C1 segment of cervical spinal cord (tissue), 14 donors: Measurements from ENCODE around the gene ATAD2B.
"Not testable (repeated sequence)": the region's sequence is repeated elsewhere in the genome, so short reads cannot be mapped to it uniquely, and the experiment has no call there.

Experiments
- DNase-seq, 14 donors: peaks; one replicate each; lab custom pipeline; 2025; lab: John Stamatoyannopoulos, UW

Gene ATAD2B

DNA sequence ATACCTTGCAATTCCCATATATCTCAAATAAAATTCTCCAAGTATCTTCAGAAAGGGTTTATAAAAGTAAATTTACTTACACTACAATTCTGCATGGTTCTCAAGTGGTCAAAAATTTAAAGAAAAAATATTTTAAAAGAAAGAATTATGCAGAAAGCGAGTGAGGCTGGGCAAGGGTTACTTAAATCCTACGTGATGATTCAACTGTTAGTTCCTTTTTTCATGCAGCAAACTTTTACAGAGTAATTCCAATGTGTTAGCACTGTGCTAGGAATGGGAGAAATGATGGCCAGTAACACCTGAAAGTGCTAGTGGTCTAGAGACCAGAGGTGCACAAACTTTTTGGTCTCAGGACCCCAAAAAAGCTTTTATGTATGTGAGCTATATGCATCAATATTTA lies 133.4 kb downstream of the ATAD2B start:
- DNase-seq, result no peak

- no peak for DNase-seq
These were observed 135.9 kb downstream of the ATAD2B start for GRCh38 chr2:23791030-23791429.

- DNase-seq, result no peak
These were observed 137.9 kb downstream of the ATAD2B start for GRCh38 chr2:23789012-23789411.

- no peak for DNase-seq
These were observed 138.8 kb downstream of the ATAD2B start for GRCh38 chr2:23788100-23788499.

DNA sequence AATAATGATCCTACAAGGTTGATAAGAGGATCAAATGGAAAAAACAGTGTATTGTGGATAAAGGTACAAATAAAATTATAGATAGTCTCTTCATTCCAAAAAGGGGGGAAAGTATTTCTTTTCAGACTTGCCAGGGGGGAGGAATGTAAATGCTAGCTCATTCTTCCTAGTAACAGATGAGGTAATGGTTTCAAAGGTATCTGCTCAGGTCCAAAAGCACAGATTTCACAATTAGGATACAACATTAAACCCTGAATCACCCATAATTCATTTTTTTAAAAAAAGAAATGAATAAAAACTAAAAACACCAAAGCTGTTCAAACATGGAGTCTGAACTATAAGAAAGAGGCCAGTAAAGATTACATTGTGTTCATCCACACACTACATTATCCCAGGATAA lies 142.0 kb downstream of the ATAD2B start:
- DNase-seq, result no peak

GRCh38 chr2:23782646-23783045 lies 144.3 kb downstream of the ATAD2B start:
- no peak for DNase-seq

DNA sequence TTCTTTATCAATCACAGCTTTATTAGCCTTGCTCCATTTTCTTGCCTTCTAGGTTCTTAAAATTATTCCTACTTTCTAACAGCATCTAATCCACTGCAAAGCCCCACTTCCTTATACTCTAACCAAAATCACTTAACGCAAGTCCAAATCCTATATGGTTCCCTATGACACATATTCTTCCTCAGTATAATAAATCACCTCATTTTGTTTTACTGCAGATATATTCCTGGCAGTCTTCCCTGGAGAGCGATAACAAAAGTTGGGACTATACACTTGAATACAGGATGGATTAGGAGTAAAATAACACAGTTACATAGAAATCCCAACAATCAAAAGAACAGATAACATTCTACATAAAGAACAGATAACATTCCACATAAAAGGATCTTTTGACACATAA lies 144.8 kb downstream of the ATAD2B start:
- DNase-seq, result no peak

GRCh38 chr2:23780465-23780864 lies 146.5 kb downstream of the ATAD2B start:
- not testable (repeated sequence) for DNase-seq

DNA sequence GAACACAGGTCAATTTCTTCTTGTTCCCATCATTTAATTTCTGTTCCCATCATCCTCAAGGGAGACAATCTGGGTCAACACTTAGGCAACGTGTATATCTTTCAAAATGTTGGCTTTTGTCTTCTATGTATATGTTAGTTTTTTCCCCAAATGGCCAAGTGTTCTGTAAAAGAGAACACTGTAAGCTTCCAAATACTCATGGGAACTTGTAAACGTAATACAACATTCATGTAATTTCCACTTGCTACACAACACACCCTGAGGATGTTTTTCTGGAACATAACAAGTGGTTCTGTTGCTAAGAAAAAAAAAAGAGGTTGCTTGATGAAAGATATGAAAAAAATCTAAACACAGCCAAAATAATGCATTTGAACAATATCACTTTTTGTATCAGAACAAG lies 149.1 kb downstream of the ATAD2B start:
- DNase-seq, result no peak

GRCh38 chr2:23776021-23776420 lies 150.9 kb downstream of the ATAD2B start:
- no peak for DNase-seq

- DNase-seq, result no peak
These were observed 154.2 kb downstream of the ATAD2B start for GRCh38 chr2:23772684-23773083.

DNA sequence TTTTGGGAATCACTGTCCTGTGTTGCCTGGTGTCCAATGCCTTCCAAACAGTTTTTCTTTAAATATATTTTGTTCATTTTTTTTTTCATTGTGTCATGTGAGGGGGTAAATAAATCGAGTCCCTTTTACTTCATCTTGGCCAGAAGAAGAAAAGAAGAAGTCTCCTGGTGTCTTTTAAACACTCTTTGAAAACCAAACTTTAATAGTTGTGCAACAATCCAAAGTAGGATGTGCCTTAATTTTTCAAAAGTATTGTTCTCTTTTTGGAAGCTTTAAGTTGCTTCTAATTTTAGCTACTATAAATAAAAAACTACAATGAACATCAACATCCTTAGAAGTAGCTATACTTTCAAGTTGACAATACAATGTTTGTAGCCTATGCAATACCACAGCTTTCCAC lies 154.9 kb downstream of the ATAD2B start:
- DNase-seq, result no peak

GRCh38 chr2:23769364-23769763 lies 157.6 kb downstream of the ATAD2B start:
- DNase-seq, result no peak

GRCh38 chr2:23767876-23768621 lies 158.9 kb downstream of the ATAD2B start:
- DNase-seq, result no peak

DNA sequence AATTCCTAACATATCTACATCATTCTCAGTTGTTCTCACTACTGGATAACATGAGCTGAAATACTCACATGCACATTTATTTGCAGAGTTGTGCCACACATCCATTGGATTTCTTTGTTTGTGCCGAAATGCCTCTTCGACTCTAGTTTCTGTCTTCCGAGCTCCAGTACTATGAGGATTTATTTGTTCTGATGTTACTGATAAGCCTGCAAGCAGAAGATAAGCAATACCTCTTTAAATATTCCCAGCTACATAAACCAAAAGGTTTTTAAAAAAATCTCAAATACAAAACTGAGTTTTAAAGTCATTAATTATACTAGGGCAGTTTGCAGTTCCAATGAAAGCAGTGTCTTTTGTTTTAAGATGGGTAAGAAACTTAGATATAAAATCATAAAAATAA lies 164.8 kb downstream of the ATAD2B start:
- DNase-seq, result no peak

GRCh38 chr2:23761638-23762037 lies 165.3 kb downstream of the ATAD2B start:
- DNase-seq, result no peak

- no peak for DNase-seq
These were observed 166.2 kb downstream of the ATAD2B start for GRCh38 chr2:23760736-23761135.

- DNase-seq, result peak in 1 of 14 donors; percentile 2
These were observed 169.1 kb downstream of the ATAD2B start for GRCh38 chr2:23757686-23758433.

DNA sequence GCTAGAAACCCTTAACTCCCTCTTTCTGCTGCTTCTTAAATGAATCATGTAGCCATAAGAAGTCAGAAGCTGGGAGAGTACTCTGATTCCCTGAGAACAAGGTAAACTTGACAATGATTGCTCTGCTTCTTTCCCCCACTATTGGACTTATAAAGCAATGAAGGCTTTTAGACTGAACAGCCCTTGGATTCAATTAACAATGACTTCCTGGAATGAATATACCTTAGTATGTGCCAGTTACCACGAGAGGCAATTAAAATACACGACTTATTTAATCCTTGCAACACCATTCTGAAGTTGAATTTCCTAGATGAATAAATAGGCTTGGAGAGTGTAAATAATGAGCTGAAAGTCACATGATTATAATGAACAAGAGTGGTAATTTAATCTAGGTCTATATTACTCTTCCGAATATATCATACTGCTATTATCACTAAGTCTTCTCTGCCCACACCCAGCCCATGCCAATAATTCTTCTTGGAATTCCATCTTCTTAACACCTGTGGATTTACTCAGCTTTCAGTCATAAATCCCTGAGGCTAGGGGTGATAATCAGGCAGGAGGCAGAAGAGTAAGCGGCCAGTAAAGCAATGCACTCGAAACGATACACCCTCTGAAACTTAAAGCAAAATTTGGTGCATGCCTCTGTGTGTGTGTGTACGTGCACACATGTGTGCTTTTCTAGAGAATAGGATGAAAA lies 170.2 kb downstream of the ATAD2B start:
- DNase-seq, result no peak

DNA sequence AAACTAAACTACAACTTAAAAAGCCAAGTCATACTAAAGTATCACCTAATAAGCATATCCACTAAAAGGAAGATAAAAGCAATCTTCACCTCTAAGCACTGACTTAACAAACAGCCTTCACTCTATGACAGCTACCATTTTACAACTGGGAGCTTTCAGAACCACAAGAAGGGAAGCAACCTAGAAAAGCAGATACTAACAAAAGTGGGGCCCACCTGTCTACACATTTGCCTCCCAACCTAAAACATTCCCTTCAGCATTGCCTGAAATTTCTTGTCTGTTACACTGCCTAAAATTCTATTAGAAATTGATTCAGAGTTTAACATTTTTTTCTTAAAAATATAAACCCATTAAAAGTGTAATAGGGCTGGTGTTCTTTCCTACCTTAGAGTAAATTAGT lies 172.0 kb downstream of the ATAD2B start:
- DNase-seq, result no peak

GRCh38 chr2:23753291-23754010 lies 173.5 kb downstream of the ATAD2B start:
- no peak for DNase-seq

- no peak for DNase-seq
These were observed 175.1 kb downstream of the ATAD2B start for GRCh38 chr2:23751747-23752265.
